Pancreas (tissue), 10 donors: Measurements from ENCODE around the gene SCN7A. TPM values are rescaled to one million over a fixed set of nuclear protein-coding genes. Genes with fewer than 3 reads are reported as not detected.
A peak's percentile ranks its signal among the peaks of the same experiment; 100 is the strongest.

Experiments
- ATAC-seq, 4 donors: fragments of 200-7000 bp; cut with Tn5 transposase; one replicate each; pipeline versions ENCODE4 v1.8.0 to v1.9.1; 2020; ENCODE audit warnings: mild to moderate bottlenecking in 4 of 4, moderate library complexity in 4 of 4
- DNase-seq, 6 donors: peaks; one replicate each; pipeline ENCODE4 v3.0.0-alpha.2; 2020
- FAIRE-seq: peaks from 2 replicates; lab custom pipeline; 2012; peaks lifted over from hg19 to GRCh38; lab: Jason Lieb, UNC
- H3K27ac ChIP-seq, 4 donors: fragments of 200-600 bp; sonication (generic); 1 replicate in 3 of 4; 2 replicates in 1 of 4; pipeline versions ENCODE4 v1.5.0 to v1.8.0; 2020
- H3K27me3 ChIP-seq, 4 donors: fragments of 200-600 bp; one replicate each; pipeline ENCODE4 v1.8.0; 2021
- H3K36me3 ChIP-seq, 3 donors: fragments of 200-600 bp; sonication (generic) in 1 of 3; one replicate each; pipeline versions ENCODE4 v1.5.0 to v1.8.0; 2020 to 2021
- H3K4me1 ChIP-seq, 3 donors: fragments of 200-600 bp; one replicate each; pipeline ENCODE4 v1.8.0; 2021
- H3K4me3 ChIP-seq, 4 donors: fragments of 200-600 bp; sonication (generic) in 2 of 4; one replicate each; pipeline versions ENCODE4 v1.5.0 to v1.8.0; 2020 to 2021
- H3K9me3 ChIP-seq, 4 donors: fragments of 200-600 bp; one replicate each; pipeline ENCODE4 v1.8.0; 2021
- WGBS, 2 donors: extraction: QIAGEN DNeasy Blood & Tissue Kit; methylation state at CpG; one replicate each; pipeline ENCODE4 v1.1.7; 2013; 5-methylcytosine and 5-hydroxymethylcytosine counted together
- intact Hi-C, 3 donors: fragments of 100-400 bp; cut with DNase I; formaldehyde crosslinking; loops; one replicate each; pipeline versions ENCODE4 v1.11.1 to v1.14.2; 2022
- polyA plus RNA-seq, 2 donors: library from polyadenylated mRNA; stranded (reverse); fragments of 200-250 nt; gene quantifications; one replicate each; pipeline ENCODE4 v1.2.3, GENCODE V29; 2013
- total RNA-seq, 6 donors: library from RNA; stranded (reverse); fragmentation: NEBNext Ultra II Directional in 4 of 6; extraction: Animal tissue kit (Norgen Biotek cat#: 25700) in 4 of 6; gene quantifications; one replicate each; pipeline versions ENCODE4 v1.2.1 to v1.2.4, GENCODE V29; 2021 to 2023
- TF ChIP-seq, protein P1 (sequence below), 4 donors: fragments of 200-600 bp; sonication (generic) in 3 of 4; IDR thresholded peaks; one replicate each; pipeline versions ENCODE4 v1.5.0 to v1.8.0; 2021; ENCODE audit warnings: antibody characterized with exemption in 4 of 4
- donor health status: healthy with polysubstance abuse.
- donor health status: DM: no; HTN: no; CAD: no; lungs with moderate emphysema.
- donor health status: DM: no; HTN: no; CAD: no.
- donor health status: control.
- donor health status: control.
- donor health status: Bipolar disorder and iron deficiency.
- donor health status: DM: yes; HTN: yes; CAD: no.
- donor health status: DM: no; HTN: no; CAD: no.
- donor health status: DM: no; HTN: no; CAD: no.
- donor health status: DM: yes; HTN: yes; CAD: no.

Gene SCN7A
- total and polyA plus RNA-seq, 8 donors = 0.27 to 7.0 (median 1.3) TPM

DNA sequence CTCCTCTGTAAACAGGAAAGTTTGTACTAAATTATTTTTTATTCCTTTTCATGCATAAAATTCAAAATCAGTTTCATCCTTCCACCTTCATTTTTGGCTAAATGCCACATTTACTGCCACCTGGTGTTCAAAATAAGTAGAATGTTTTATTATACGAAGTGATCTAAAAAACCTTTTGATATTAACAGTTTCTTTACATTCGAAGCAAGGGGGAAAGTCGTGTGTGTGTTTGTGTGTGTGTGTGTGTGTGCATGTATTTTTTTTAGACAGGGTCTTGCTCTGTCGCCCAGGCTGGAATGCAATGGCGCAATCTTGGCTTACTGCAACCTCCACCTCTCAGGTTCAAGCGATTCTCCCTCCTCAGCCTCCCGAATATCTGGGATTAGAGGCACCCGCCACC, 109.3 kb downstream of the SCN7A start:
- no peaks in the 10 kb centered on the region for H3K27me3 ChIP-seq
- no peak overlapping the region for H3K4me3 ChIP-seq
- H3K36me3 ChIP-seq = no peaks in the 10 kb centered on the region
- H3K4me1 ChIP-seq = peaks cover 0 to 3% (median 0%) of the 10 kb centered on the region in 3 donors
- 45 to 48% methylated on average over 8 of the region's 8 CpGs for WGBS, 2 donors
- no peak for DNase-seq
- intact Hi-C loops = no loop called here
- TF ChIP-seq, protein P1, sequence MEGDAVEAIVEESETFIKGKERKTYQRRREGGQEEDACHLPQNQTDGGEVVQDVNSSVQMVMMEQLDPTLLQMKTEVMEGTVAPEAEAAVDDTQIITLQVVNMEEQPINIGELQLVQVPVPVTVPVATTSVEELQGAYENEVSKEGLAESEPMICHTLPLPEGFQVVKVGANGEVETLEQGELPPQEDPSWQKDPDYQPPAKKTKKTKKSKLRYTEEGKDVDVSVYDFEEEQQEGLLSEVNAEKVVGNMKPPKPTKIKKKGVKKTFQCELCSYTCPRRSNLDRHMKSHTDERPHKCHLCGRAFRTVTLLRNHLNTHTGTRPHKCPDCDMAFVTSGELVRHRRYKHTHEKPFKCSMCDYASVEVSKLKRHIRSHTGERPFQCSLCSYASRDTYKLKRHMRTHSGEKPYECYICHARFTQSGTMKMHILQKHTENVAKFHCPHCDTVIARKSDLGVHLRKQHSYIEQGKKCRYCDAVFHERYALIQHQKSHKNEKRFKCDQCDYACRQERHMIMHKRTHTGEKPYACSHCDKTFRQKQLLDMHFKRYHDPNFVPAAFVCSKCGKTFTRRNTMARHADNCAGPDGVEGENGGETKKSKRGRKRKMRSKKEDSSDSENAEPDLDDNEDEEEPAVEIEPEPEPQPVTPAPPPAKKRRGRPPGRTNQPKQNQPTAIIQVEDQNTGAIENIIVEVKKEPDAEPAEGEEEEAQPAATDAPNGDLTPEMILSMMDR (IDR thresholded peaks at IDR 0.05) = peak in 3 of 4 donors; percentile 10 to 43 (median 36)
- ATAC-seq = peak in 3 of 4 donors; percentile 50 to 56 (median 54)
- no peaks in the 10 kb centered on the region for H3K9me3 ChIP-seq
- no peak overlapping the region for H3K27ac ChIP-seq
- peak; percentile 77 for FAIRE-seq

DNA sequence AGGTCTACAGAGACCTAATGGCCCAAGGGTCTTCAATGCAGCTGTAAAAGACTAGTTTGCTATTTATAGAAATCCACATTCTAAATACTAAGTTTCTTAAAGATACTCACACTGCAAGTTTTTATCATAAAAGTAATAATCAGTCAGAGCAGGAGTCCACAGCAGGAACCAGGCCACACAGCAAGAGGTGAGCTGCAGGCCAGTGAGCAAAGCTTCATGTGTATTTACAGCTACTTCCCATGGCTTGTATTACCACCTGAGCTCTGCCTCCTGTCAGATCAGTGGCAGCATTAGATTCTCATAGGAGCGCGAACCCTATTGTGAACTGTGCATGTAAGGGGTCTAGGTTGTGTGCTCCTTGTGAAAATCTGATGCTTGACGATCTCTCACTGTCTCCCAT, 111.6 kb downstream of the SCN7A start:
- Histone ChIP-seq H3K9me3 (no peaks in the 10 kb centered on the region), H3K4me1 (peaks cover 0 to 3% (median 0%) of the 10 kb centered on the region in 3 donors), H3K4me3 (no peak overlapping the region), H3K27ac (no peak overlapping the region), H3K27me3 (no peaks in the 10 kb centered on the region), H3K36me3 (no peaks in the 10 kb centered on the region)
- DNase-seq = no peak
- TF ChIP-seq, protein P1 (IDR thresholded peaks at IDR 0.05) = no peak
- intact Hi-C loops = no loop called here
- FAIRE-seq = no peak
- ATAC-seq = no peak
- WGBS, 2 donors = 86 to 90% methylated on average over 3 of the region's 3 CpGs

DNA sequence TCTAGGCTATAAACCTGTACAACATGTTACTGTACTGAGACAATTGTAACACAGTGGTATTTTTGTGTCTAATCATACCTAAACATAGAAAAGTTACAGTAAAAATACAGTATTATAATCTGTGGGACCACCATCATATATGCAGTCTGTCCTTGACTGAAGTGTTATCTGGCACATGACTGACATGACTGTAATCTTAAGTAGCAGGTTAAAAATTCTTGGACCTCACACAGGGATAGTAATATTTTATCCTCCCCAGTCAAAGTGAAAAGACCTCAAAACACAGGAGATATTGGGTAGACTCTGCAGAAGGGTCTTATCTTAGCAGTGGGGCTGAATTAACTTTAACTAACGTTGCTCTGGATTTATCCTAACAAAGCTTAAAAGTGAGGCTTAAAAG, 113.4 kb downstream of the SCN7A start:
- no peak for ATAC-seq
- intact Hi-C loops = no loop called here
- H3K27me3 ChIP-seq = no peaks in the 10 kb centered on the region
- WGBS, 2 donors = 38 to 44% methylated on average over 1 of the region's 1 CpG
- no peak overlapping the region for H3K4me3 ChIP-seq
- TF ChIP-seq, protein P1 (IDR thresholded peaks at IDR 0.05) = no peak
- H3K9me3 ChIP-seq = no peaks in the 10 kb centered on the region
- peaks cover 0 to 3% (median 0%) of the 10 kb centered on the region in 3 donors for H3K4me1 ChIP-seq
- no peak for DNase-seq
- no peak overlapping the region for H3K27ac ChIP-seq
- FAIRE-seq = no peak
- H3K36me3 ChIP-seq = no peaks in the 10 kb centered on the region

DNA sequence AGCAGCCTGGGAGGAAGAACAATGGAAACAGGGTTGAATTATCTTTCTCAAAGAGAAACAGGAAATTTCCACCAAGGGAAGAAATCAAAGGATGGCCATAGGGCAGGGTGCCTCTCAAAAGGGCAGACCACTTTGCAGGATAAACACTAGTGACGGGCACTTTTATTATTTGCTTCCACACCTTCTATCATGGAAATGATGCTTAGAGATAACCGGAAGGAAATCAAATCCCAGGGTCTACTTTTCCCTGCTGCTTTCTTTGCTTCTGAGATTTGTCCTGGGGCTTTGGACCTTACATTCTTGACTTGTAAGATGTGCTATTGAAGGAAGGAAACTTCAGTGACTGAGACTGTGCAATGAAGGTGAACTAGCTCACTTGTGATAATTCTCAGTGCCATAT, 117.2 kb downstream of the SCN7A start:
- intact Hi-C loops = no loop called here
- 62 to 71% methylated on average over 2 of the region's 2 CpGs for WGBS, 2 donors
- Histone ChIP-seq H3K36me3 (no peaks in the 10 kb centered on the region), H3K4me3 (peak overlapping the region in 1 of 4 donors; percentile 60), H3K27me3 (no peaks in the 10 kb centered on the region), H3K27ac (peak overlapping the region in 2 of 4 donors; percentile 71 to 88), H3K4me1 (peaks cover 4 to 10% (median 6%) of the 10 kb centered on the region in 3 donors), H3K9me3 (no peaks in the 10 kb centered on the region)
- no peak for ATAC-seq
- no peak for FAIRE-seq
- no peak for DNase-seq
- TF ChIP-seq, protein P1 (IDR thresholded peaks at IDR 0.05) = no peak

DNA sequence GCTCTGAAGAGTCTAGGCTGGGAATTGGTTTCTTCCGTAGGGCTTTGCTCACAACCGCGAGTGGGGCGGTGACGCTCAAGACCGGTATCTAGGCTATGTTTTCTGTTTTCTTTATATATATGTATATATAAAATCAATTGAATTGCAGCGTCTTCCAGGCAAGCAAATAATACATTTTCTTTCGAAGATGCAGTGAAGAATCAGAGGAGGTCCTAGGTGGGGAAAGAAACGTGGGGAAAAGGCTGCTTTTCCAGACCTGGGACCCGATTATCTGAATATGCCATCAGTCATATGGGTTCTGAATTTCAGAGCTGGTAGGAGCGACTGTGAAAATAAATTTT, 117.6 kb downstream of the SCN7A start:
- H3K27ac ChIP-seq = peak overlapping the region in 2 of 4 donors; percentile 71 to 88
- intact Hi-C loops = no loop called here
- no peak for ATAC-seq
- H3K9me3 ChIP-seq = no peaks in the 10 kb centered on the region
- H3K4me1 ChIP-seq = peaks cover 4 to 10% (median 6%) of the 10 kb centered on the region in 3 donors
- DNase-seq = no peak
- FAIRE-seq = no peak
- no peaks in the 10 kb centered on the region for H3K27me3 ChIP-seq
- H3K4me3 ChIP-seq = peak overlapping the region; percentile 39 to 81 (median 56)
- TF ChIP-seq, protein P1 (IDR thresholded peaks at IDR 0.05) = no peak
- WGBS, 2 donors = 4 to 6% methylated on average over 11 of the region's 11 CpGs
- H3K36me3 ChIP-seq = no peaks in the 10 kb centered on the region
